ENCODE results near the gene SMO.
"Not testable (repeated sequence)": the region's sequence is repeated elsewhere in the genome, so short reads cannot be mapped to it uniquely, and the experiment has no call there.

SMO gene

DNA sequence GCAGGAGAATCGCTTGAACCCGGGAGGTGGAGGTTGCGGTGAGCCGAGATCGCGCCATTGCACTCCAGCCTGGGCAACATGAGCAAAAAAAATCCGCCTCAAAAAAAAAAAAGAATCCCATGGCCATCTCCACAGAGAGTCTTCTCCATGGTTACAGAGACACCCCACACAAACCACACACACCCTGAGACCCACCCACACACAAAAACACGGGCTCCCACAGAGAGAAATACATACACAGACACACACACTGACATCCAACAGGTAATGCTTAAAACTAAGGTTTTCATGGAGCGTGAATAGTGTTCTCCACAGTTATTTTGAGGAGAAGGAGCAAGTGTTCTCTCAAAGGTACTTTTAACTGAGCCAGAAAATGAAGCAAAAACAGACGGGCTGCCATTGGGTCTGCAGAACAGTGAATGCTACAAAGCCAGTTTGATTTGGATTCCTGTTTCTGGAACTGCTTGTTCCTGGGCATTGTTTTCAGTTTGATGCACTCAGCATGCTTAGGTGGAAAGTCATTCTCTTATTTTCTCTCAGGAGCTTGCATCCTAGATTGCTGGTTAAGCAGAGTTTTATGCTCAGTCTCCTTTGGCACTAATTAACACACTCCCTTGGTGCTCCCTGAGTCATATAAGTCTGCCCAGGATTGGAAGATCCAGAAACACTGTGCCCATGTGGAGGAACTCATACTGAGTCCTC lies 51.8 kb downstream of the SMO start:
- DNase-seq: no peak

DNA sequence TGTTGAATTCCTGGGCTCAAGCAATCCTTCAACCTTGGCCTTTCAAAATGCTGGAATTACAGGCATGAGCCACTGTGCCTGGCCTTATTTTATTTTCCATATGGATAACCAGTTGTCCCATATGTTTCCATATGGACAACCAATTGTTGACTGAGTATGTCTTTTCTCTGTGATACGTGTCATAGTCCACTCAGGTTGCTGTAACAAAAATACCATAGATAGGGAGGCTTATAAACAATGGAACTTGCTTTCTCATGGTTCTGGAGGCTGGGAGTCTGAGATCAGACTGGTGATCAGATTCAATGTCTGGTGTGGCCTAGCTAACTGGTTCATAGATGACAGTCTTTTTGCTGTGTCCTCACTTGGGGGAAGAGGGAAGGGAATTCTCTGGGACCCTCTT lies 55.8 kb downstream of the SMO start:
- no peak for DNase-seq

DNA sequence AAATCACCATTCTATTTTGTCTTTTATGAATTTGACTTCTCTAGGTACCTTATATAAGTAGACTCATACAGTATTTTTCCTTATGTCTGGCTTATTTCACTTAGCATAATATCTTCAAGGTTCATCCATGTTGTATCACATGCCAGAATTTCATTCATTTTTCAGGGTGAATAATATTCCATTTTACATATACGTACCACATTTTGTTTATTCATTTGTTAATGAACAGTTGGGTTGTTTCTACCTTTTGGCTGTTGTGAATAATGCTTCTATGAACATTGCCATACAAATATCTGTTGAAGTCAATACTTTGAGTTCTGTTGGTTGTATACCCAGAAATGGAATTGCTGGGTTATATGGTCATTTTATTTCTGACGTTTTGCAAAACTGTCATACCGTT lies 57.1 kb downstream of the SMO start:
- DNase-seq: no peak

DNA sequence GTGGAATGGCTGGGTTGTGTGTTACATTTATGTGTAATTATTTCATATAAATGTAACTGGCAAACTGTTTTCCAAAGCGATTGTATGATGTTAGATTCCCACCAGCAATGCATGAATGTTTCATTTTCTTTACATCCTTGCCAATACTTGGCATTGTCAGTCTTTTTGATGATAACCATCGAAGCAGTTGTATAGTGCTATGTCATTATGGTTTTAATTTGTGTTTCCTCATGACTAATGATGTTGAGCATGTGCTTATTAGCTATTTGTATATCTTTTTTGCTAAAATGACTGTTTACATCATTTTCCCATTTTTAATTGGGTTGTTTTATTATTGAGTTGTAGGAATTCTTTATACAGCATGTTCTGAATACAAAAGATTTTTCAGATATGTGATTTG lies 58.7 kb downstream of the SMO start:
- no peak for DNase-seq

DNA sequence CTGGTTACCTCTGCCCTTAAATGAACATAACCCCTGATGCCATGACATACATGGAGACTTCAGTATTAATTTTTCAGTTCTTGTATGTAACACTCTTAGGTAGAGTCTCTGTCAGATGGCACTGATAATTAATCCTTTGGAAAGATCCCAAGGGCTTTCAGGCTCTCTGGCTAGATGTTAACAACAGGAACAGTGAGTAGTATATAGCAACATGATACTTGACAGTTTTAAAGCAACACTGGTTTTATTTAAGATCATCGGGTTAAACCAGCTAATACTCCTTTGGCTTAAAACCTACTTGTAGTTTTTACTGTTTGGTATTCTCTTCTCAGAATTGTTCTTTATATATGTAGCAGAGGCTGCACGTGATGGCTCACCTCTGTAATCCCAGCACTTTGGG lies 63.7 kb downstream of the SMO start:
- DNase-seq: no peak

DNA sequence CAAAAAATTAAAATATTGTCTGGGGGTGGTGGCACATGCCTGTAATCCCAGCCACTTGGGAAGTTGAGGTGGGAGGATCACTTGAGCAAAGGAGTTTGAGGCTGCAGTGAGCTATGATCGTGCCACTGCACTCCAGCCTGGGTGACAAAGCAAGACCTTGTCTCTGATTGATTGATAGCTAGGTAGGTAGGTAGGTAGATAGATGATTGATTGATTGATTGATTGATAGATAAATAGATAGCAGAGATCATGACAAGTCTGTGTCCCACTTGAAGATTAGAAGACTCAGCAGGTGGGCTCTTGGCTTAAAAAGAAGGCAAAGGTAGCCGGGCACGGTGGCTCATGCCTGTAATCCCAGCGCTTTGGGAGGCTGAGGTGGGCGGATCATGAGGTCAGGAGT lies 64.2 kb downstream of the SMO start:
- DNase-seq: not testable (repeated sequence)

DNA sequence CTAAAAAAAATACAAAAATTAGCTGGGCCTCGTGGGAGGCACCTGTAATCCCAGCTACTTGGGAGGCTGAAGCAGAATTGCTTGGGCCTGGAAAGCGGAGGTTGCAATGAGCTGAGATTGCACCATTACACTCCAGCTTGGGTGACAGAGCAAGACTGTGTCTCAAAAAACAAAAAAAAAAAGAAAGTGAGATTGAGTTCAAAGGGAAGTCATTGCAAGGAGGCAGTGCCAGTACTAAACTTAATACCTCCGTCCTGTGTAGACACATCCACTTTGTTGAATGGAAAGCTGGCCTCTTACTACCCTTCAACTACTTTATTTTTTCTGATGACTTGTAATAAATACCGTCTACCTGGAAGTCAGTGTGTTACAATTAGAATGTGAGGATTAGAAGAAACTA lies 67.4 kb downstream of the SMO start:
- DNase-seq: no peak

DNA sequence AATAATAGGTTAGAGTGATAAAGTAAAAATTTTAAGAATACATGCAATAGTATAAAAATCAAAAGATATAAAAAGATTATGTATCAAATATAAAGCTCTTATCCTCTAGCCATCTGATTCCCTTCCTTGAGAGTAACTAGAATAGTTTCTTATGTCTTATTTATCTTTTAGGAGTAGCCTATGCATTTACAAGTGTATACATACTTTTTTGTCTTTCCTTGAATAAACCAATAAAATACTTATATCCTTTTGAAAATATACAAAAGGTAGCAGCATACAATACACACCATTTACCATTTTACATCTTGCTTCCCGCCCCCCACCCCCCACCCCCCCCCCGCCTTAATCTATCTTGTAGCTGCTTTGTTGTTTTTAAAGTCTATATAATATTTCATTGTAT lies 67.8 kb downstream of the SMO start:
- no peak for DNase-seq

DNA sequence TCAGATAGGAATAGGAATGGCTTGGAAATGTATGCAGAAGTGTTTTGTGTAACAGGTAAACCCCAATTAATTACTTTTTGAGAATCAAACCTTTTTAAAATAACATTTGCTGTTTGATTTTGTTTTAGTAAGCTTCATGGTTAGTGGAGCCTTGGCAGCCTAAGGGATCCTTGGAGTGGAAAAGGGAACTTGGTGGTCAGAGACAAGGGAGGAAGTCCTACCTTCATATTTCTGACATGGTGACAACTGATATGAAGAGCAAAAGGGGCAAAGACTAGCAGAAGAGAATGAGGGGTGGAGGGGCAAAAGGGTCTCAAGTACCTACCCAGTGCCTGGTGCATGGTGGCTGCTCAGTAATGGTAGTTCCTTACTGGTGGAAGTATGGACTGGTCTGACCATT lies 68.7 kb downstream of the SMO start:
- DNase-seq: no peak

DNA sequence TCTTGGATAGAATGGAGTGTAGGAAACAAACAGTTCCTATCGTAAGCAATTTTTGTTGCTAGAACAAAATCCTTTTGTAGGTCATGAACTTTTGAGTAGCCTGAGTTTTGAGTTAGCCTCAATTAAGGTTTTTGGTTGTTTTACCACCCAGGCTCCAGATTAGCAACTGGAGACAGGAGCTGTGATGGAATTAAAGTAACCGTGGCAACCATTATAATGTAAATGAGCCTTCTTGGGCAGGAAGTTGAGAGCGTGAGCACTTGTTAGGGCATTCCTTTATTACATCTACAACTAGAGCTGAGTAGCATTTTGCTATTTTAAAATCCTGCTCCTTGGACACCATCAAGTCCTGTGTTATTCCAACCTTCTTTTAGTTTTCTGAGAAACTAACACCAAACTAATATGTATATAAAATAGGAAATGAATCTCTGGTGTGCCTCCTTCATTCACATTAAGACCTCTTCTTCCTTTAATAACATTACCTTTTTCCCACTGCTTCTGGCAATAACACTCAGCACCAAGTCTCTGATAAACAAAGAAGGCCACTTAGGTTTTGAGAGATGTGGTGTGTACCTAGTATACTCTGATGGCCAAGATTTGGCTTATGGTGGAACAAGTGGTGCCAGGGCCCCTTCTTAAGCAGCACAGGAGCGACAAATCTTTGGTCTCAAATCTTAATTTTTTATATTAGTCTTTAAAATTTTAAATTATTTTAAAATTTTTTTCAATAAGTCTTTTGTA lies 70.4 kb downstream of the SMO start:
- DNase-seq: no peak

DNA sequence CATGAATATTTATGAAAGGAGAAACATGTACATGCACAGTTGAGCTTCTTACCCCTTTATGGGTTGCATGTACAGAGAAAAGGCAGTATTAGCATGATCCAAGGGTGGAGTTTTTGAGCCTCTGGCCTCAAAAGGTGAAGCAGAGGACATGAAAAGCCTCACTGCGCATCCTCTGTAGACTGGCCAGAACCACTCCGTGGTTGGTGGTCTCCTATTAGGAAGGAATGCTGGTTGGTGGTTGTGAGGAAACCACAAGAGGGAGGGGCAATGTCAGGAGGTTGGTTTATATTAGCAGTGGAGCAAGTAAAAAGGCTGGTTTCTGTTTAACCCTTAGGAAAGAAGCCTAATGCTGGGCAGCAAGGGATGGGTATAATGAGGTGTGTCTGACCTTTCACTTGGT lies 73.9 kb downstream of the SMO start:
- peak; percentile 12 for DNase-seq
